Endothelial cell of umbilical vein (primary cell): ENCODE results near the gene SRGAP3. TPM values are rescaled to one million over a fixed set of nuclear protein-coding genes. Genes with fewer than 3 reads are reported as not detected.

ENCODE experiments used
- BruUV-seq: library from RNA; stranded (reverse); fragments of 400-500 nt; replicated peaks from 2 replicates; lab custom pipeline; 2021; lab: Mats Ljungman, UMichigan
- CTCF ChIA-PET: fragments of 300-600, 350-600 bp; sonication (Branson Sonifier 250); formaldehyde crosslinking; loops from one replicate; lab custom pipeline; 2021; ENCODE audit warnings: antibody characterized with exemption, inconsistent platforms; lab: Charles Lee
- POLR2A ChIA-PET: fragments of 300-600, 350-600 bp; sonication (Branson Sonifier 250); formaldehyde crosslinking; loops from one replicate; lab custom pipeline; 2021; ENCODE audit warnings: antibody characterized with exemption, inconsistent platforms; lab: Charles Lee
- DNase-seq: peaks from one replicate; pipeline ENCODE4 v3.0.0-alpha.2; 2011; ENCODE audit warnings: low read depth, low spot score
- FAIRE-seq: peaks from 2 replicates; lab custom pipeline; 2011; peaks lifted over from hg19 to GRCh38; lab: Jason Lieb, UNC
- H2AFZ ChIP-seq: 2 replicates; pipeline ENCODE4 v1.6.0; 2012; ENCODE audit warnings: low read depth, low read length, control low read depth, inconsistent platforms
- H3K27ac ChIP-seq: 2 replicates; pipeline ENCODE4 v1.5.1; 2011; ENCODE audit warnings: low read depth, mild to moderate bottlenecking, control low read depth, low read length, moderate library complexity; ENCODE audit not compliant: insufficient read depth
- H3K27me3 ChIP-seq, 2 experiments: 2 replicates each; pipeline versions ENCODE4 v1.6.0 to v1.6.1; 2011; ENCODE audit warnings: low read length in 2 of 2, mixed read lengths in 1 of 2; ENCODE audit not compliant: control insufficient read depth in 2 of 2, insufficient read depth in 2 of 2
- H3K36me3 ChIP-seq, 2 experiments: 2 replicates in 1 of 2; 3 replicates in 1 of 2; pipeline ENCODE4 v1.5.1; 2011; ENCODE audit warnings: low read length in 2 of 2, mild to moderate bottlenecking in 1 of 2, moderate library complexity in 1 of 2; ENCODE audit not compliant: control insufficient read depth in 2 of 2, insufficient read depth in 2 of 2; ENCODE audit errors: extremely low read depth in 1 of 2
- H3K4me1 ChIP-seq: 3 replicates; pipeline ENCODE4 v1.5.1; 2011; ENCODE audit warnings: mild to moderate bottlenecking, low read length; ENCODE audit not compliant: control insufficient read depth, insufficient read depth; ENCODE audit errors: extremely low read depth
- H3K4me2 ChIP-seq: 2 replicates; pipeline ENCODE4 v1.6.1; 2011; ENCODE audit warnings: low read length, control low read depth, mixed read lengths; ENCODE audit not compliant: insufficient read depth
- H3K4me3 ChIP-seq, 3 experiments: fragments of 200-600 bp in 1 of 3; sonication (generic), shearing (Covaris generic) in 1 of 3; replicated peaks in 1 of 3; 2 replicates each; pipeline ENCODE4 v1.5.1; 2011 to 2016; ENCODE audit warnings: control low read depth in 3 of 3, low read length in 3 of 3, mild to moderate bottlenecking in 2 of 3, inconsistent platforms in 1 of 3, low read depth in 1 of 3, moderate library complexity in 1 of 3; ENCODE audit not compliant: insufficient read depth in 1 of 3
- H3K79me2 ChIP-seq: 2 replicates; pipeline ENCODE4 v1.6.0; 2012; ENCODE audit warnings: low read length, inconsistent platforms; ENCODE audit not compliant: control insufficient read depth, insufficient read depth
- H3K9ac ChIP-seq: replicated peaks from 2 replicates; pipeline ENCODE3; 2011; ENCODE audit warnings: low read length, control low read depth; ENCODE audit not compliant: insufficient read depth; ENCODE audit errors: extremely low read depth
- H3K9me1 ChIP-seq: replicated peaks from 3 replicates; pipeline ENCODE4 v1.6.0; 2011; ENCODE audit warnings: mild to moderate bottlenecking, low read length; ENCODE audit not compliant: control insufficient read depth, insufficient read depth; ENCODE audit errors: extremely low read depth
- H3K9me3 ChIP-seq: replicated peaks from 2 replicates; pipeline ENCODE4 v1.5.1; 2012; ENCODE audit warnings: low read length, inconsistent platforms; ENCODE audit not compliant: control insufficient read depth, insufficient read depth
- H4K20me1 ChIP-seq: replicated peaks from 2 replicates; pipeline ENCODE3; 2011; ENCODE audit warnings: mild to moderate bottlenecking, low read length; ENCODE audit not compliant: control insufficient read depth, insufficient read depth; ENCODE audit errors: extremely low read depth
- EZH2 ChIP-seq: IDR thresholded peaks from 2 replicates; pipeline ENCODE4 v1.6.1; 2012; ENCODE audit warnings: borderline replicate concordance, low read depth, mild to moderate bottlenecking, moderate library complexity, low read length, inconsistent platforms; ENCODE audit not compliant: severe bottlenecking
- FOS ChIP-seq: IDR thresholded peaks from 2 replicates; pipeline ENCODE4 v1.6.1; 2011; ENCODE audit warnings: mild to moderate bottlenecking, low read length, moderate library complexity, borderline replicate concordance; ENCODE audit not compliant: insufficient read depth
- GATA2 ChIP-seq: IDR thresholded peaks from 2 replicates; pipeline ENCODE4 v1.7.0; 2011; ENCODE audit warnings: low read depth, mild to moderate bottlenecking, moderate library complexity, mixed read lengths, low read length; ENCODE audit not compliant: insufficient read length, insufficient read depth
- JUN ChIP-seq: IDR thresholded peaks from 2 replicates; pipeline ENCODE4 v1.6.1; 2011; ENCODE audit warnings: borderline replicate concordance, low read depth; ENCODE audit not compliant: insufficient read length, insufficient read depth
- MYC ChIP-seq: IDR thresholded peaks from one replicate; pipeline ENCODE4 v1.6.1; 2011; ENCODE audit warnings: mild to moderate bottlenecking, low read depth, low read length
- POLR2A ChIP-seq: IDR thresholded peaks from 2 replicates; pipeline ENCODE4 v1.6.1; 2012; ENCODE audit warnings: low read depth, mild to moderate bottlenecking, control low read depth, low read length
- POLR2AphosphoS5 ChIP-seq: IDR thresholded peaks from 2 replicates; pipeline ENCODE4 v1.6.1; 2012; ENCODE audit warnings: low read depth, mild to moderate bottlenecking, control low read depth, low read length, moderate library complexity; ENCODE audit not compliant: insufficient read depth
- dilution Hi-C: fragments of 300-500 bp; cut with MboI; formaldehyde crosslinking; loops from one replicate; pipeline ENCODE4 v1.15.0; 2019; ENCODE audit warnings: low sequenced_read_pairs; ENCODE audit not compliant: extremely low pct_ligation_motif_present
- intact Hi-C: fragments of 100-400 bp; cut with micrococcal nuclease; formaldehyde crosslinking; loops from one replicate; pipeline ENCODE4 v1.10.0; 2022
- polyA plus RNA-seq, 4 experiments: library from polyadenylated mRNA; depleted of rRNA in 3 of 4; stranded (reverse) in 3 of 4; unstranded in 1 of 4; fragments of >200 nt; gene quantifications; 2 replicates each; pipeline versions ENCODE4 v1.2.1 to v1.2.3, GENCODE V29; 2011 to 2012; ENCODE audit warnings: missing spikeins in 1 of 4
- total RNA-seq: library from RNA; stranded (reverse); gene quantifications from 2 replicates; pipeline ENCODE4 v1.2.3, GENCODE V29; 2021
- TF ChIP-seq, protein P1 (sequence below), 2 donors: IDR thresholded peaks; 1 replicate in 1 of 2; 2 replicates in 1 of 2; pipeline ENCODE4 v1.5.1; 2011; ENCODE audit warnings: low read length in 2 of 2, mild to moderate bottlenecking in 2 of 2, moderate library complexity in 2 of 2, control low read depth in 1 of 2, inconsistent platforms in 1 of 2, low read depth in 1 of 2; ENCODE audit not compliant: insufficient read depth in 1 of 2; ENCODE audit errors: extremely low read depth in 1 of 2
- TF ChIP-seq, protein P2 (sequence below): IDR thresholded peaks from 2 replicates; pipeline ENCODE4 v1.6.1; 2011; ENCODE audit not compliant: insufficient read depth, insufficient read length

The SRGAP3 gene
- total and polyA plus RNA-seq, 2 donors (not counting 3 experiments of a cell fraction or from before 2014, with no cell fraction given) = 0.06 TPM; not detected in 1

DNA sequence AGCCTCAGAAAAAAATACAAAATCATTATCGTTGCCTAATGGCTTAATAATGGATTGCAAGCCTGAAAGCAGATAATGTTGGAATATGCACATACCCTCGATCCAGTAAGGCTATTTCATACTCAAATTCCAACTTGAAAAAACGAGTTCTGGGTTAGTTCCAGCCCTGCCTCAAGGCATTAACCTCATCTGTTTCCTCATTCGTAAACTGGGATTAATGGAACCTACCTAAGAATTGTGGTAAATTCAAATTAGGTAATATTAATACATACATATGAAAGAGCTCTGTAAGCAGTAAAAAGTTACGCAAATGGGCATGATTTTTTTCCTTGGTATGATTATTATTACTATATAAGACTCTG is 107.5 kb downstream of the SRGAP3 start:
- BruUV-seq = no TSS peak
- H3K4me2 ChIP-seq = no peak overlapping the region
- H2AFZ ChIP-seq = no peak overlapping the region
- no peaks in the 10 kb centered on the region for H3K4me1 ChIP-seq
- H3K27ac ChIP-seq = no peak overlapping the region
- TF ChIP-seq POLR2A (no peak), EZH2 (no peak), GATA2 (no peak), FOS (no peak), POLR2AphosphoS5 (no peak), MYC (no peak), JUN (no peak)
- TF ChIP-seq, protein P1, sequence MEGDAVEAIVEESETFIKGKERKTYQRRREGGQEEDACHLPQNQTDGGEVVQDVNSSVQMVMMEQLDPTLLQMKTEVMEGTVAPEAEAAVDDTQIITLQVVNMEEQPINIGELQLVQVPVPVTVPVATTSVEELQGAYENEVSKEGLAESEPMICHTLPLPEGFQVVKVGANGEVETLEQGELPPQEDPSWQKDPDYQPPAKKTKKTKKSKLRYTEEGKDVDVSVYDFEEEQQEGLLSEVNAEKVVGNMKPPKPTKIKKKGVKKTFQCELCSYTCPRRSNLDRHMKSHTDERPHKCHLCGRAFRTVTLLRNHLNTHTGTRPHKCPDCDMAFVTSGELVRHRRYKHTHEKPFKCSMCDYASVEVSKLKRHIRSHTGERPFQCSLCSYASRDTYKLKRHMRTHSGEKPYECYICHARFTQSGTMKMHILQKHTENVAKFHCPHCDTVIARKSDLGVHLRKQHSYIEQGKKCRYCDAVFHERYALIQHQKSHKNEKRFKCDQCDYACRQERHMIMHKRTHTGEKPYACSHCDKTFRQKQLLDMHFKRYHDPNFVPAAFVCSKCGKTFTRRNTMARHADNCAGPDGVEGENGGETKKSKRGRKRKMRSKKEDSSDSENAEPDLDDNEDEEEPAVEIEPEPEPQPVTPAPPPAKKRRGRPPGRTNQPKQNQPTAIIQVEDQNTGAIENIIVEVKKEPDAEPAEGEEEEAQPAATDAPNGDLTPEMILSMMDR (IDR thresholded peaks at IDR 0.05; ENCODE audit: extremely low read depth in 1 of 2, insufficient read depth in 1 of 2, low read depth in 1 of 2, low read length in 2 of 2) = no peak
- TF ChIP-seq, protein P2, sequence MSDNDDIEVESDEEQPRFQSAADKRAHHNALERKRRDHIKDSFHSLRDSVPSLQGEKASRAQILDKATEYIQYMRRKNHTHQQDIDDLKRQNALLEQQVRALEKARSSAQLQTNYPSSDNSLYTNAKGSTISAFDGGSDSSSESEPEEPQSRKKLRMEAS = no peak
- DNase-seq = no peak
- dilution Hi-C loops (no loop called here), intact Hi-C loops (no loop called here)
- no peaks in the 10 kb centered on the region for H3K9me1 ChIP-seq
- H3K36me3 ChIP-seq = no peaks in the 10 kb centered on the region
- H3K4me3 ChIP-seq = no peak overlapping the region
- ChIA-PET CTCF (no interaction called here), POLR2A (interaction anchor here (0.7 kb wide), 1 partner anchor 14 kb away, joined by 9 read pairs; no protein-coding TSS in a partner anchor)
- peaks cover 0 to 5% of the 10 kb centered on the region in 2 experiments for H3K27me3 ChIP-seq
- H3K79me2 ChIP-seq = no peaks in the 10 kb centered on the region
- no peak overlapping the region for H3K9ac ChIP-seq
- no peaks in the 10 kb centered on the region for H3K9me3 ChIP-seq
- FAIRE-seq = no peak
- H4K20me1 ChIP-seq = no peaks in the 10 kb centered on the region
